GM21381 (cell line): Measurements from ENCODE around the gene CRK.
"Not testable (repeated sequence)": the region's sequence is repeated elsewhere in the genome, so short reads cannot be mapped to it uniquely, and the experiment has no call there.

Experiments used
- ATAC-seq: cut with Tn5 transposase; IDR thresholded peaks from one replicate; pipeline ENCODE4 v1.9.1; 2021; ENCODE audit warnings: mild to moderate bottlenecking, moderate library complexity; ENCODE audit not compliant: unreplicated experiment

CRK gene

GRCh38 chr17:1467898-1468492, 12.0 kb upstream of the CRK start:
- no peak for ATAC-seq

DNA sequence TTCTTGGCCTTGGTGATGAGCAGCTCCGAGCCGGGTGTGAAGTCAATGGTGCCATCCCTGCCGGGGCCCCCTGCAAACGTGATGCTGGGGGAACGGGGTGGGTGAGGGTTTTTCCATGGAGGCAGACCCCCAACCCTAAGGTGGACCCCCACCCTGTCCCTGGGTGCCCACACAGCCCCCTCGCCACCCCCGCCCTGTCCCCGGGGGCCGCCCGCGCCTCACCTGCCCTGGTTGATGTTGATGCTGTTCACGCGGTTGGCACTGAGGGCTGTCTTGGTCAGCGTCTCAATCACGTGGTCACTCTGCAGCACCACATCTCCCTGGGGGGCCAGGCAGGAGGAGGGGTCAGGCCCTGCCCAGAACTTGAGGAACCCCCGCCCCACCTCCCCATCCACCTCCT, 11.2 kb upstream of the CRK start:
- no peak for ATAC-seq

DNA sequence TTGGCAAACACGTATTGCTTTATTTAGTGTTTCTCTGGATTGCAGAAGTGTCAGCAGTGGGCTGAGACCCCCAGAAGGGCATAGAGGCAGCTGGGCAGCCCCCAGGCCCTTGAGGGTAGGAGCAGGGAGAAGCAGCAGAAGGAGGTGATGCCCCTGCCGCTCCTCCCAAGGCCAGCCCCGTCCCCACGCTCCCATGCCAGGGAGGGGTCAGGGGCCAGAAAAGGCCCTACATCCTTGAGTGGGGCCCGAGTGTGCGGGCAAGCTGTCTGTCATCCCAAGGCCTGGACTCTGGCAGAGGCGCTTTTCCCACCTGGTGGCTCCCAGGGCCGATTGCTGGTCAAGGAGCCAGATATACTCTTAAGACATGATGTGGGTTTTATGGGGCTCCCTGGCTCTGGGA, 8.2 kb upstream of the CRK start:
- ATAC-seq, result no peak

GRCh38 chr17:1462164-1463112, 6.4 kb upstream of the CRK start:
- ATAC-seq, result no peak

- no peak for ATAC-seq
These were observed 5.3 kb upstream of the CRK start for GRCh38 chr17:1461198-1461944.

DNA sequence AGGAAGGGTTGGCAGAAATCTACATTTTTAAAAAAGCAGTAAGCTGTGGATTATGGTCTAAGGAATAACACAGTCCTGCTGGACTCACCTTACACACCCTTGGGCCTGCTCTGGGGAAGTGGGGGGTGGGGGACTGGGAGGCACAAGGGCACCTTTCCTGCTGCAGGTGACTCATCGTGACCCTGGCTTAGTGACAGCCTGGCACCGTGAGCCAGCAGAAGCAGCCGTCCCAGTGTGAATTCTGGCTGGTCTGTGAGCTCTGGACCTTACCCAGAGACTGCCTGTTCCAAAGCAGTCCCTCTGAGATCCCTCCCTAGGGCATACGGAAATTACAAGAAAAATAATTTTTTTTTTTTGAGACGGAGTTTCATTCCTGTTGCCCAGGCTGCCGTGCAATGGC, 4.2 kb upstream of the CRK start:
- ATAC-seq, result no peak

DNA sequence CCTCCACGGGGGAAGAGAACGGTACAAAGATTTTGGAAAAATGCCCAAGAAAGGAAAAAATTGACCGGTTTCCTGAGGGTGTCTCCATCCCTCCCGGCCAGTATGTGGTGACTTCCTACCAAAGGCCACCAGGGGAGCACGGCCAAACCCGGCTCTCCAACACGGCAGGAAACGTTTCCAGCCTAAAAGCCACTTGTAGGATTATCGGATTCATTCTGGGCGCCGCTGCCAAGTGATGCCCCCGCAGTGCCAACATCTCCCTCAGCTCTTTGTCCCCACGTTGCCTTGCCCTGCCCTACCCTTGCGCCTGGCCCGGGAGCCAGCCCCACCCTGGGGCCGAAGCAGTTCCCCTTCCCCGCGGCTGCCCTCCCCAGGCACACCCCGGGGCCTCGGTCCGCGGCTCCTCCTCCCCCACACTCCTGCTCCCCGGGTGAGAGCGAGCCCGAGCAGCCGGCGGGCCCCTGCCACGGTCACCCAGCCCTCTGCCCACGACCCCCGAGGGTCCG, 688 bp downstream of the CRK start:
- peak; percentile 27 for ATAC-seq

DNA sequence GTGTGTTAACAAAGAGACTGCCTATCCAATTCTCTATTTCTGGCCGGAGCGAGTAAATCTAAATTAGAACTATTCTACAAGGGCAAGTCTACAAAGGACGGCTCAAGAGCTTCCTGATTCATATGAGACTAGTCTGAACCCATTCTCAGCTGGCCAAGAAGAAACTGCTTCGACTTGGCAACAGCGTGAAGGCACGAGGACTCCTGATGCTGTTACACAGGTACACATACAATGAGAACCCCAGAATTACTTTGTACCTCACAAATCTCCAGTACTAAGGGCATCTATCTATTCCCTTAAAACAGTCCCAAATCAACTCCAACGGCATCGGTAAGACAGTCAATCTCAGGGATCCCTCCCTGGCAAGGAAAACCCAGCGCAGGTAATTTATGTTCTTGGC, 1.5 kb downstream of the CRK start:
- ATAC-seq, result no peak

- ATAC-seq, result not testable (repeated sequence)
These were observed 2.3 kb downstream of the CRK start for GRCh38 chr17:1453694-1454093.

DNA sequence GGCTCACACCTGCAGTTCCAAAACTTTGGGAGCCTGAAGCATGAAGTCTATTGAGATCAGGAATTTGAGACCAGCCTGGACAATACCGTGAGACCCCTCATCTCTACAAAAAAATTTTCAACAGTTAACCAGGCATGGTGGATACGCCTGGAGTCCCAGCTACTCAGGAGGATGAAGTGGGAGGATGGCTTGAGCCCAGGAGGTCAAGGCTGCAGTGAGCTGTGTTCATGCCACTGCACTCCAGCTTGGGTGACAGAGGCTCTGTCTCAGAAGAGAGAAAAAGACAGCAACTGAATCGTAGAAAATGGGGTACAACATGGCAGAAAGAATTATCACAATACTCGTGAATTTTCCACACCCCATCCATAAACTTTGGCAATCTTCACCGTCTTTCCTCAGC, 3.2 kb downstream of the CRK start:
- no peak for ATAC-seq

DNA sequence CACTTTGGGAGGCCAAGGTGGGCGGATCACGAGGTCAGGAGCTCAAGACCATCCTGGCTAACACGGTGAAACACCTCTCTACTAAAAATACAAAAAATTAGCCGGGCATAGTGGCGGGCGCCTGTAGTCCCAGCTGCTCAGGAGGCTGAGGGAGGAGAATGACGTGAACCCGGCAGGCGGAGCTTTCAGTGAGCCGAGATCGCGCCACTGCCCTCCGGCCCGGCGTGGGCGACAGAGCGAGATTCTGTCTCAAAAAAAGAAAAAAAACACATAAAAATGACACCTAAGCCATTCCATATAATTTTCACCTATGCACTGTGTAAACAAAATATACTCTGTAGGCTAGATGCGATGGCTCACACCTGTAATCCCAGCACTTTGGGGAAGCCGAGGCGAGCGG, 5.8 kb downstream of the CRK start:
- not testable (repeated sequence) for ATAC-seq

- ATAC-seq, result no peak
These were observed 6.5 kb downstream of the CRK start for GRCh38 chr17:1449412-1449967.

- no peak for ATAC-seq
These were observed 9.0 kb downstream of the CRK start for GRCh38 chr17:1447052-1447451.

DNA sequence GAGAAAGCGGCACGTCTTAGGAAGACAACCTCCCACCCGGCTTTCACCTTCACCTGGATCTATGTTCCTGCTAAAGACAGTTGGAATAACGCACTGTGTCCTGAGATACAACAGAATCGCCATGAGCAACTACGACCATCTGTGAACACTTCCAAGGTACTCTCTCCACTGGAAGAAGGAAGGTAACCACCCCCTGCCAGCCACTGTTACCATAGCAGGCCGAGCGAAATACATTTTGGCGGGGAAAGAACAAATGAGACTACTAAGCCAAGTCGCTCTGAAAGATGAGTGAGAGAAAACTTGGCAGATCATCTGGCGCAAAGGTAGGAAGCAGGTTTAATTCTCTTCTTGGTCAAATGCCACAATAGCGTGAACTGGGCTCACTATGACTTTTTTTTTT, 9.8 kb downstream of the CRK start:
- no peak for ATAC-seq

DNA sequence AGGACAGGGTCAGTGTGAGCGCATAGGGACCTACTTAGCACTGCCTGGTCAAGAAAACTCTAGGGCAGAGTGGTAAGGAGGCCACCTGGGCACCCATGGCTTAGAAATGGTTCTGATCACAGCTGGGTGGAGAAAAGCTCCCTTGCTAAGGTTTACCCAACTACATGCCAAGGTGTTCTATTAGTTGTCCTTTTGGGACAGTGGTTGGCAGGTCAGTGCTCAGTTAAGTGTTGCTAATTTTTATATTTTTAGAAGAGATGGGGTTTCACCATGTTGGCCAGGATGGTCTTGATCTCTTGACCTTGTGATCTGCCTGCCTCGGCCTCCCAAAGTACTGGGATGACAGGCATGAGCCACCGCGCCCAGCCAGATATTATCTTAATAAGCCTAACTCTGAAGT, 10.3 kb downstream of the CRK start:
- ATAC-seq, result not testable (repeated sequence)

- ATAC-seq, result not testable (repeated sequence)
These were observed 13.3 kb downstream of the CRK start for GRCh38 chr17:1442721-1443120.

GRCh38 chr17:1442187-1442586, 13.8 kb downstream of the CRK start:
- ATAC-seq, result no peak

DNA sequence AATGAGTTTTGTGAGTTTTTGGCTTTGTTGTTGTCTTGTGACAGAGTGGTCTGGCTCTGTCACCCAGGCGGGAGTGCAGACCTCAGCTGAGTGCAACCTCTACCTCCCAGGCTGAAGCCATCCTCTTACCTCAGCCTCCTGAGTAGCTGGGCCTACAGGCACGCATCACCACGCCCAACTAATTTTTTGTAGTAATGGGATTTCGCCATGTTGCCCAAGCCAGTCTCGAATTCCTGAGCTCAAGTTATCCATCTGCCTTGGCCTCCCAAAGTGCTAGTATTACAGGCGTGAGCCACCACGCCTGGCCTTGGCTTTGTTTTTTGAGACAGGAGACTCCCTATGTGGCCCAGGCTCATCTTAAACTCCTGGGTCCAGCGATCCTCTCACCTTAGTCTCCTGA, 15.1 kb downstream of the CRK start:
- no peak for ATAC-seq

GRCh38 chr17:1438593-1439083, 17.4 kb downstream of the CRK start:
- ATAC-seq, result no peak

DNA sequence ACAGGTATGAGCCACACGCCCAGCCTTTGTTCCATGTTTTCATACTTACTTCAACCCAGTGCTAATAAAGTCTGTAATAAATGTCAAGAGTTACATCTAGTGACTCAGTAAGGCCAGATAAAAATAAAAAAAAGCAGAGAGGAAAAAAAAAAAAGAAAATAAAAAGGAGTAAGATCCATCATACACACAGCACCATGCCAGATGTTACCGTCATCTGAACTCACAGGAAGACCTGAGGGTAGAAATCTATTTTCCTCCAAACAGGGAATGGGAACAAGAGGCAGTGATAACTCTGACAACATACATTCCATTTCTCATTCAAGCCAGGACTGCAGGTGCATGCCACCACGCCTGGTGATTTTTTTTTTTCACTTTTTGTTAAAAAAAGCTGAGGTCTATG, 20.7 kb downstream of the CRK start:
- ATAC-seq, result no peak

GRCh38 chr17:1434150-1434549, 21.9 kb downstream of the CRK start:
- ATAC-seq, result no peak
